CD4-positive, alpha-beta T cell treated with Interleukin-15 for 1 hour (primary cell): ENCODE measurements around the gene PHLDB1.
A peak's percentile ranks its signal among the peaks of the same experiment; 100 is the strongest.
"Not testable (repeated sequence)": the region's sequence is repeated elsewhere in the genome, so short reads cannot be mapped to it uniquely, and the experiment has no call there.

ENCODE experiments used
- DNase-seq: peaks from one replicate; pipeline ENCODE4 v3.0.0-alpha.2; 2020

The PHLDB1 gene

GRCh38 chr11:118660681-118661424 is 53.4 kb downstream of the PHLDB1 start:
- no peak for DNase-seq

- no peak for DNase-seq
Measured at GRCh38 chr11:118661425-118662301, 54.2 kb downstream of the PHLDB1 start.

GRCh38 chr11:118662401-118663271 is 55.2 kb downstream of the PHLDB1 start:
- DNase-seq, result no peak

- no peak for DNase-seq
Measured at GRCh38 chr11:118663381-118663780, 56.0 kb downstream of the PHLDB1 start.

- DNase-seq, result no peak
Measured at GRCh38 chr11:118663902-118664301, 56.5 kb downstream of the PHLDB1 start.

- DNase-seq, result no peak
Measured at GRCh38 chr11:118666371-118666770, 59.0 kb downstream of the PHLDB1 start.

- no peak for DNase-seq
Measured at GRCh38 chr11:118670063-118670462, 62.6 kb downstream of the PHLDB1 start.

GRCh38 chr11:118671254-118671653 is 63.8 kb downstream of the PHLDB1 start:
- no peak for DNase-seq

- no peak for DNase-seq
Measured at GRCh38 chr11:118672846-118673245, 65.4 kb downstream of the PHLDB1 start.

- DNase-seq, result no peak
Measured at GRCh38 chr11:118673361-118674081, 66.1 kb downstream of the PHLDB1 start.

GRCh38 chr11:118674082-118674435 is 66.6 kb downstream of the PHLDB1 start:
- DNase-seq, result no peak

GRCh38 chr11:118677977-118678376 is 70.6 kb downstream of the PHLDB1 start:
- DNase-seq, result no peak

GRCh38 chr11:118678908-118679307 is 71.5 kb downstream of the PHLDB1 start:
- not testable (repeated sequence) for DNase-seq

GRCh38 chr11:118679483-118679882 is 72.1 kb downstream of the PHLDB1 start, which contains the start of gene TREH:
Gene TREH (minus strand): TSS chr11:118679650. CDS start chr11:118679627, 23 bp downstream.
- DNase-seq, result no peak

- no peak for DNase-seq
Measured at GRCh38 chr11:118682372-118682771, 75.0 kb downstream of the PHLDB1 start.

GRCh38 chr11:118682939-118683338 is 75.5 kb downstream of the PHLDB1 start:
- not testable (repeated sequence) for DNase-seq

GRCh38 chr11:118684187-118684586 is 76.8 kb downstream of the PHLDB1 start:
- DNase-seq, result no peak

GRCh38 chr11:118687906-118688305 is 80.5 kb downstream of the PHLDB1 start:
- DNase-seq, result no peak

- peak; percentile 57 for DNase-seq
Measured at GRCh38 chr11:118688339-118688738, 80.9 kb downstream of the PHLDB1 start.

GRCh38 chr11:118688851-118689502 is 81.6 kb downstream of the PHLDB1 start:
- no peak for DNase-seq

GRCh38 chr11:118689503-118689851 is 82.1 kb downstream of the PHLDB1 start:
- DNase-seq, result no peak
